OCI-M1 (cell line): Measurements from ENCODE around the gene RDX.
"Not testable (repeated sequence)": the region's sequence is repeated elsewhere in the genome, so short reads cannot be mapped to it uniquely, and the experiment has no call there.

Experiments
- DNase-seq: peaks from one replicate; lab custom pipeline; 2025; lab: John Stamatoyannopoulos, UW

RDX gene

GRCh38 chr11:110272919-110273318 is 23.5 kb downstream of the RDX start:
- no peak for DNase-seq

- DNase-seq, result no peak
Observed at GRCh38 chr11:110269996-110270395, 26.4 kb downstream of the RDX start.

- DNase-seq, result no peak
Observed at GRCh38 chr11:110268441-110268840, 28.0 kb downstream of the RDX start.

- DNase-seq, result no peak
Observed at GRCh38 chr11:110262072-110262403, 34.4 kb downstream of the RDX start.

- DNase-seq, result no peak
Observed at GRCh38 chr11:110261195-110262071, 35.0 kb downstream of the RDX start.

- DNase-seq, result no peak
Observed at GRCh38 chr11:110253525-110253924, 42.9 kb downstream of the RDX start.

GRCh38 chr11:110251836-110252235 is 44.6 kb downstream of the RDX start:
- DNase-seq, result peak; percentile 36

GRCh38 chr11:110250168-110250567 is 46.2 kb downstream of the RDX start:
- no peak for DNase-seq

- DNase-seq, result no peak
Observed at GRCh38 chr11:110249766-110250165, 46.6 kb downstream of the RDX start.

- peak; percentile 31 for DNase-seq
Observed at GRCh38 chr11:110249066-110249465, 47.3 kb downstream of the RDX start.

- DNase-seq, result peak; percentile 31
Observed at GRCh38 chr11:110243791-110244190, 52.6 kb downstream of the RDX start.

GRCh38 chr11:110242746-110243145 is 53.7 kb downstream of the RDX start:
- DNase-seq, result no peak

GRCh38 chr11:110242188-110242587 is 54.2 kb downstream of the RDX start:
- no peak for DNase-seq

- DNase-seq, result no peak
Observed at GRCh38 chr11:110235966-110236365, 60.4 kb downstream of the RDX start.

GRCh38 chr11:110230377-110230776 is 66.0 kb downstream of the RDX start:
- no peak for DNase-seq

GRCh38 chr11:110219006-110219785 is 77.2 kb downstream of the RDX start:
- no peak for DNase-seq

GRCh38 chr11:110217936-110218335 is 78.5 kb downstream of the RDX start:
- no peak for DNase-seq

GRCh38 chr11:110217223-110217877 is 79.1 kb downstream of the RDX start:
- no peak for DNase-seq

GRCh38 chr11:110209313-110209694 is 87.1 kb downstream of the RDX start:
- DNase-seq, result not testable (repeated sequence)

- not testable (repeated sequence) for DNase-seq
Observed at GRCh38 chr11:110208678-110209312, 87.6 kb downstream of the RDX start.

- DNase-seq, result no peak
Observed at GRCh38 chr11:110207123-110207522, 89.3 kb downstream of the RDX start.

GRCh38 chr11:110200836-110201235 is 95.6 kb downstream of the RDX start:
- no peak for DNase-seq
